WTC11 (cell line): ENCODE results near the gene PHKB. TPM values are rescaled to one million over a fixed set of nuclear protein-coding genes. Genes with fewer than 3 reads are reported as not detected.

Source experiments
- ATAC-seq: fragments of 200-7000 bp; cut with Tn5 transposase; 2 replicates; pipeline ENCODE4 v1.10.0; 2021; ENCODE audit warnings: mild to moderate bottlenecking, moderate library complexity
- CTCF ChIA-PET: fragments of 300-600 bp; sonication (Branson Sonifier 250); formaldehyde crosslinking; loops from one replicate; lab custom pipeline; 2021; ENCODE audit warnings: antibody characterized with exemption; lab: Charles Lee
- POLR2A ChIA-PET: fragments of 350-600 bp; sonication (Branson Sonifier 250); formaldehyde crosslinking; loops from one replicate; lab custom pipeline; 2021; ENCODE audit warnings: antibody characterized with exemption; lab: Charles Lee
- DNase-seq: peaks from one replicate; pipeline ENCODE4 v3.0.0; 2021; ENCODE audit warnings: low spot score
- H3K27ac Mint-ChIP-seq: 2 replicates; pipeline ENCODE4 v1.8.0; 2021; ENCODE audit warnings: mixed read lengths
- H3K27me3 Mint-ChIP-seq: 2 replicates; pipeline ENCODE4 v1.8.0; 2021; ENCODE audit warnings: low read depth, mild to moderate bottlenecking, moderate library complexity, mixed read lengths
- H3K36me3 Mint-ChIP-seq: 2 replicates; pipeline ENCODE4 v1.8.0; 2021; ENCODE audit warnings: mixed read lengths
- H3K4me1 Mint-ChIP-seq: 2 replicates; pipeline ENCODE4 v1.8.0; 2022; ENCODE audit warnings: mixed read lengths
- H3K4me3 Mint-ChIP-seq: 2 replicates; pipeline ENCODE4 v1.8.0; 2021; ENCODE audit warnings: mild to moderate bottlenecking, moderate library complexity, mixed read lengths
- H3K9me3 Mint-ChIP-seq: 2 replicates; pipeline ENCODE4 v1.8.0; 2021; ENCODE audit warnings: mixed read lengths
- ATF2 ChIP-seq: sonication (generic); formaldehyde crosslinking; IDR thresholded peaks from 2 replicates; pipeline ENCODE4 v1.8.1; 2022; ENCODE audit warnings: low read depth, missing genetic modification reagents, borderline replicate concordance
- CBFB ChIP-seq: sonication (generic); formaldehyde crosslinking; IDR thresholded peaks from 2 replicates; pipeline ENCODE4 v1.8.1; 2022; ENCODE audit warnings: mild to moderate bottlenecking, low read depth, missing genetic modification reagents
- CREB1 ChIP-seq: sonication (generic); formaldehyde crosslinking; IDR thresholded peaks from 2 replicates; pipeline ENCODE4 v1.8.0; 2023; ENCODE audit warnings: mild to moderate bottlenecking, missing genetic modification reagents
- ELF4 ChIP-seq: sonication (generic); formaldehyde crosslinking; IDR thresholded peaks from 2 replicates; pipeline ENCODE4 v1.8.1; 2022; ENCODE audit warnings: low read depth, mild to moderate bottlenecking, moderate library complexity, missing genetic modification reagents
- ETV6 ChIP-seq: sonication (generic); formaldehyde crosslinking; IDR thresholded peaks from 2 replicates; pipeline ENCODE4 v1.8.1; 2022; ENCODE audit warnings: mild to moderate bottlenecking, missing genetic modification reagents
- FOXP1 ChIP-seq: sonication (generic); formaldehyde crosslinking; IDR thresholded peaks from 2 replicates; pipeline ENCODE4 v1.8.0; 2022; ENCODE audit warnings: missing genetic modification reagents, mild to moderate bottlenecking, moderate library complexity, borderline replicate concordance
- JUN ChIP-seq: sonication (generic); formaldehyde crosslinking; IDR thresholded peaks from 2 replicates; pipeline ENCODE4 v1.8.0; 2023; ENCODE audit warnings: mild to moderate bottlenecking, missing genetic modification reagents
- MAX ChIP-seq: sonication (generic); formaldehyde crosslinking; IDR thresholded peaks from 2 replicates; pipeline ENCODE4 v1.8.0; 2022; ENCODE audit warnings: mild to moderate bottlenecking, missing genetic modification reagents
- MLX ChIP-seq: sonication (generic); formaldehyde crosslinking; IDR thresholded peaks from 2 replicates; pipeline ENCODE4 v1.8.1; 2023; ENCODE audit warnings: mild to moderate bottlenecking, missing genetic modification reagents, moderate library complexity
- NR3C1 ChIP-seq: sonication (generic); formaldehyde crosslinking; conservative IDR thresholded peaks from 2 replicates; pipeline ENCODE4 v1.8.1; 2023; ENCODE audit warnings: low read depth, mild to moderate bottlenecking, missing genetic modification reagents
- SMAD3 ChIP-seq: sonication (generic); formaldehyde crosslinking; IDR thresholded peaks from 2 replicates; pipeline ENCODE4 v1.8.0; 2022; ENCODE audit warnings: missing genetic modification reagents, mild to moderate bottlenecking, borderline replicate concordance
- SMAD4 ChIP-seq: sonication (generic); formaldehyde crosslinking; IDR thresholded peaks from 2 replicates; pipeline ENCODE4 v1.8.0; 2022; ENCODE audit warnings: mild to moderate bottlenecking, missing genetic modification reagents
- TCF7 ChIP-seq: sonication (generic); formaldehyde crosslinking; IDR thresholded peaks from 2 replicates; pipeline ENCODE4 v1.8.0; 2022; ENCODE audit warnings: mild to moderate bottlenecking, low read depth, missing genetic modification reagents, moderate library complexity
- TP53 ChIP-seq: sonication (generic); formaldehyde crosslinking; IDR thresholded peaks from 2 replicates; pipeline ENCODE4 v1.8.1; 2023; ENCODE audit warnings: mild to moderate bottlenecking, missing genetic modification reagents
- ZMAT4 ChIP-seq: fragments of 250-450 bp; sonication (Bioruptor Pico); IDR thresholded peaks from 2 replicates; pipeline ENCODE4 v1.9.0; 2021; ENCODE audit warnings: mild to moderate bottlenecking
- ZSCAN18 ChIP-seq: fragments of 250-450 bp; sonication (Bioruptor Pico); IDR thresholded peaks from 2 replicates; pipeline ENCODE4 v2.1.2; 2022; ENCODE audit warnings: mild to moderate bottlenecking, moderate library complexity
- total RNA-seq: library from RNA; stranded (reverse); gene quantifications from 3 replicates; pipeline ENCODE4 v1.2.3, GENCODE V29; 2021
- TF ChIP-seq, protein P1 (sequence below): sonication (generic); formaldehyde crosslinking; IDR thresholded peaks from 2 replicates; pipeline ENCODE4 v1.8.1; 2023; ENCODE audit warnings: mild to moderate bottlenecking, missing genetic modification reagents
- TF ChIP-seq, protein P2 (sequence below): sonication (generic); formaldehyde crosslinking; IDR thresholded peaks from 2 replicates; pipeline ENCODE4 v1.8.1; 2022; ENCODE audit warnings: low read depth, mild to moderate bottlenecking, moderate library complexity, missing genetic modification reagents, borderline replicate concordance
- TF ChIP-seq, protein P3 (sequence below): fragments of 250-450 bp; sonication (Bioruptor Pico); IDR thresholded peaks from 2 replicates; pipeline ENCODE4 v1.9.0; 2021; ENCODE audit warnings: moderate library complexity, mild to moderate bottlenecking, inconsistent platforms, borderline replicate concordance

The PHKB gene
- total RNA-seq, 1 experiment from 2014 or later, result 43.9 TPM

- CTCF ChIA-PET, result no interaction called here
- Mint-ChIP-seq H3K27ac (no peak overlapping the region), H3K4me3 (no peak overlapping the region), H3K9me3 (no peaks in the 10 kb centered on the region), H3K27me3 (no peaks in the 10 kb centered on the region), H3K4me1 (peaks cover 33% of the 10 kb centered on the region), H3K36me3 (no peaks in the 10 kb centered on the region)
- no peak for ATAC-seq
- TF ChIP-seq MLX (CRISPR knock-in tag) (no peak), ETV6 (CRISPR knock-in tag) (no peak), SMAD3 (no peak), TP53 (CRISPR knock-in tag) (no peak), ATF2 (CRISPR knock-in tag) (no peak), MAX (CRISPR knock-in tag) (no peak), FOXP1 (no peak), ZSCAN18 (no peak), CBFB (CRISPR knock-in tag) (no peak), ZMAT4 (no peak), ELF4 (no peak), CREB1 (CRISPR knock-in tag) (no peak), SMAD4 (CRISPR knock-in tag) (no peak), NR3C1 (CRISPR knock-in tag) (no peak), TCF7 (CRISPR knock-in tag) (no peak), JUN (CRISPR knock-in tag) (no peak)
- TF ChIP-seq, protein P1, sequence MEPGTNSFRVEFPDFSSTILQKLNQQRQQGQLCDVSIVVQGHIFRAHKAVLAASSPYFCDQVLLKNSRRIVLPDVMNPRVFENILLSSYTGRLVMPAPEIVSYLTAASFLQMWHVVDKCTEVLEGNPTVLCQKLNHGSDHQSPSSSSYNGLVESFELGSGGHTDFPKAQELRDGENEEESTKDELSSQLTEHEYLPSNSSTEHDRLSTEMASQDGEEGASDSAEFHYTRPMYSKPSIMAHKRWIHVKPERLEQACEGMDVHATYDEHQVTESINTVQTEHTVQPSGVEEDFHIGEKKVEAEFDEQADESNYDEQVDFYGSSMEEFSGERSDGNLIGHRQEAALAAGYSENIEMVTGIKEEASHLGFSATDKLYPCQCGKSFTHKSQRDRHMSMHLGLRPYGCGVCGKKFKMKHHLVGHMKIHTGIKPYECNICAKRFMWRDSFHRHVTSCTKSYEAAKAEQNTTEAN (CRISPR knock-in tag), result no peak
- TF ChIP-seq, protein P2, sequence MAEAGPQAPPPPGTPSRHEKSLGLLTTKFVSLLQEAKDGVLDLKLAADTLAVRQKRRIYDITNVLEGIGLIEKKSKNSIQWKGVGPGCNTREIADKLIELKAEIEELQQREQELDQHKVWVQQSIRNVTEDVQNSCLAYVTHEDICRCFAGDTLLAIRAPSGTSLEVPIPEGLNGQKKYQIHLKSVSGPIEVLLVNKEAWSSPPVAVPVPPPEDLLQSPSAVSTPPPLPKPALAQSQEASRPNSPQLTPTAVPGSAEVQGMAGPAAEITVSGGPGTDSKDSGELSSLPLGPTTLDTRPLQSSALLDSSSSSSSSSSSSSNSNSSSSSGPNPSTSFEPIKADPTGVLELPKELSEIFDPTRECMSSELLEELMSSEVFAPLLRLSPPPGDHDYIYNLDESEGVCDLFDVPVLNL (CRISPR knock-in tag), result no peak
- TF ChIP-seq, protein P3, sequence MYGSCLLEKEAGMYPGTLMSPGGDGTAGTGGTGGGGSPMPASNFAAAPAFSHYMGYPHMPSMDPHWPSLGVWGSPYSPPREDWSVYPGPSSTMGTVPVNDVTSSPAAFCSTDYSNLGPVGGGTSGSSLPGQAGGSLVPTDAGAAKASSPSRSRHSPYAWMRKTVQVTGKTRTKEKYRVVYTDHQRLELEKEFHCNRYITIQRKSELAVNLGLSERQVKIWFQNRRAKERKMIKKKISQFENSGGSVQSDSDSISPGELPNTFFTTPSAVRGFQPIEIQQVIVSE (CRISPR knock-in tag), result no peak
- DNase-seq, result no peak
- POLR2A ChIA-PET, result interaction anchor here (0.5 kb wide), 1 partner anchor 475 kb away, joined by 4 read pairs; no protein-coding TSS in a partner anchor
Measured at GRCh38 chr16:47465919-47466630, 4.9 kb downstream of the PHKB start.
